ENCODE measurements around the gene LUZP2. TPM values are rescaled to one million over a fixed set of nuclear protein-coding genes. Genes with fewer than 3 reads are reported as not detected.

LUZP2 gene
- total RNA-seq, 1 experiment from 2014 or later = 3.8 TPM

- POLR2A ChIA-PET = no interaction called here
- no peak for TF ChIP-seq NR2C2 (CRISPR knock-in tag; IDR thresholded peaks at IDR 0.05)
- TF ChIP-seq, protein P1, sequence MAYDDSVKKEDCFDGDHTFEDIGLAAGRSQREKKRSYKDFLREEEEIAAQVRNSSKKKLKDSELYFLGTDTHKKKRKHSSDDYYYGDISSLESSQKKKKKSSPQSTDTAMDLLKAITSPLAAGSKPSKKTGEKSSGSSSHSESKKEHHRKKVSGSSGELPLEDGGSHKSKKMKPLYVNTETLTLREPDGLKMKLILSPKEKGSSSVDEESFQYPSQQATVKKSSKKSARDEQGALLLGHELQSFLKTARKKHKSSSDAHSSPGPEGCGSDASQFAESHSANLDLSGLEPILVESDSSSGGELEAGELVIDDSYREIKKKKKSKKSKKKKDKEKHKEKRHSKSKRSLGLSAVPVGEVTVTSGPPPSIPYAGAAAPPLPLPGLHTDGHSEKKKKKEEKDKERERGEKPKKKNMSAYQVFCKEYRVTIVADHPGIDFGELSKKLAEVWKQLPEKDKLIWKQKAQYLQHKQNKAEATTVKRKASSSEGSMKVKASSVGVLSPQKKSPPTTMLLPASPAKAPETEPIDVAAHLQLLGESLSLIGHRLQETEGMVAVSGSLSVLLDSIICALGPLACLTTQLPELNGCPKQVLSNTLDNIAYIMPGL (CRISPR knock-in tag; IDR thresholded peaks at IDR 0.05) = no peak
- TF ChIP-seq, protein P2, sequence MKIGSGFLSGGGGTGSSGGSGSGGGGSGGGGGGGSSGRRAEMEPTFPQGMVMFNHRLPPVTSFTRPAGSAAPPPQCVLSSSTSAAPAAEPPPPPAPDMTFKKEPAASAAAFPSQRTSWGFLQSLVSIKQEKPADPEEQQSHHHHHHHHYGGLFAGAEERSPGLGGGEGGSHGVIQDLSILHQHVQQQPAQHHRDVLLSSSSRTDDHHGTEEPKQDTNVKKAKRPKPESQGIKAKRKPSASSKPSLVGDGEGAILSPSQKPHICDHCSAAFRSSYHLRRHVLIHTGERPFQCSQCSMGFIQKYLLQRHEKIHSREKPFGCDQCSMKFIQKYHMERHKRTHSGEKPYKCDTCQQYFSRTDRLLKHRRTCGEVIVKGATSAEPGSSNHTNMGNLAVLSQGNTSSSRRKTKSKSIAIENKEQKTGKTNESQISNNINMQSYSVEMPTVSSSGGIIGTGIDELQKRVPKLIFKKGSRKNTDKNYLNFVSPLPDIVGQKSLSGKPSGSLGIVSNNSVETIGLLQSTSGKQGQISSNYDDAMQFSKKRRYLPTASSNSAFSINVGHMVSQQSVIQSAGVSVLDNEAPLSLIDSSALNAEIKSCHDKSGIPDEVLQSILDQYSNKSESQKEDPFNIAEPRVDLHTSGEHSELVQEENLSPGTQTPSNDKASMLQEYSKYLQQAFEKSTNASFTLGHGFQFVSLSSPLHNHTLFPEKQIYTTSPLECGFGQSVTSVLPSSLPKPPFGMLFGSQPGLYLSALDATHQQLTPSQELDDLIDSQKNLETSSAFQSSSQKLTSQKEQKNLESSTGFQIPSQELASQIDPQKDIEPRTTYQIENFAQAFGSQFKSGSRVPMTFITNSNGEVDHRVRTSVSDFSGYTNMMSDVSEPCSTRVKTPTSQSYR (CRISPR knock-in tag; IDR thresholded peaks at IDR 0.05) = no peak
- no peak for TF ChIP-seq ESRRA (CRISPR knock-in tag; IDR thresholded peaks at IDR 0.05; ENCODE audit: borderline replicate concordance)
- no peak for TF ChIP-seq TP53 (CRISPR knock-in tag; IDR thresholded peaks at IDR 0.05)
- Mint-ChIP-seq H3K27me3 (ENCODE audit: low read depth) (no peaks in the 10 kb centered on the region), H3K4me3 (no peak overlapping the region), H3K9me3 (peaks cover 18% of the 10 kb centered on the region), H3K36me3 (peaks cover 12% of the 10 kb centered on the region), H3K4me1 (peaks cover 26% of the 10 kb centered on the region), H3K27ac (no peak overlapping the region; the same call in 1 of the 2 replicates)
- DNase-seq (ENCODE audit: low spot score) (no peak), ATAC-seq (no peak)
- CTCF ChIA-PET = no interaction called here
Measured at GRCh38 chr11:24636291-24636629, 139.4 kb downstream of the LUZP2 start.

- Mint-ChIP-seq H3K27me3 (ENCODE audit: low read depth) (no peaks in the 10 kb centered on the region), H3K9me3 (peaks cover 18% of the 10 kb centered on the region), H3K27ac (peak overlapping the region; percentile 24; the same call in 1 of the 2 replicates), H3K4me1 (peaks cover 25% of the 10 kb centered on the region), H3K36me3 (peaks cover 12% of the 10 kb centered on the region), H3K4me3 (no peak overlapping the region)
- TF ChIP-seq, protein P3, sequence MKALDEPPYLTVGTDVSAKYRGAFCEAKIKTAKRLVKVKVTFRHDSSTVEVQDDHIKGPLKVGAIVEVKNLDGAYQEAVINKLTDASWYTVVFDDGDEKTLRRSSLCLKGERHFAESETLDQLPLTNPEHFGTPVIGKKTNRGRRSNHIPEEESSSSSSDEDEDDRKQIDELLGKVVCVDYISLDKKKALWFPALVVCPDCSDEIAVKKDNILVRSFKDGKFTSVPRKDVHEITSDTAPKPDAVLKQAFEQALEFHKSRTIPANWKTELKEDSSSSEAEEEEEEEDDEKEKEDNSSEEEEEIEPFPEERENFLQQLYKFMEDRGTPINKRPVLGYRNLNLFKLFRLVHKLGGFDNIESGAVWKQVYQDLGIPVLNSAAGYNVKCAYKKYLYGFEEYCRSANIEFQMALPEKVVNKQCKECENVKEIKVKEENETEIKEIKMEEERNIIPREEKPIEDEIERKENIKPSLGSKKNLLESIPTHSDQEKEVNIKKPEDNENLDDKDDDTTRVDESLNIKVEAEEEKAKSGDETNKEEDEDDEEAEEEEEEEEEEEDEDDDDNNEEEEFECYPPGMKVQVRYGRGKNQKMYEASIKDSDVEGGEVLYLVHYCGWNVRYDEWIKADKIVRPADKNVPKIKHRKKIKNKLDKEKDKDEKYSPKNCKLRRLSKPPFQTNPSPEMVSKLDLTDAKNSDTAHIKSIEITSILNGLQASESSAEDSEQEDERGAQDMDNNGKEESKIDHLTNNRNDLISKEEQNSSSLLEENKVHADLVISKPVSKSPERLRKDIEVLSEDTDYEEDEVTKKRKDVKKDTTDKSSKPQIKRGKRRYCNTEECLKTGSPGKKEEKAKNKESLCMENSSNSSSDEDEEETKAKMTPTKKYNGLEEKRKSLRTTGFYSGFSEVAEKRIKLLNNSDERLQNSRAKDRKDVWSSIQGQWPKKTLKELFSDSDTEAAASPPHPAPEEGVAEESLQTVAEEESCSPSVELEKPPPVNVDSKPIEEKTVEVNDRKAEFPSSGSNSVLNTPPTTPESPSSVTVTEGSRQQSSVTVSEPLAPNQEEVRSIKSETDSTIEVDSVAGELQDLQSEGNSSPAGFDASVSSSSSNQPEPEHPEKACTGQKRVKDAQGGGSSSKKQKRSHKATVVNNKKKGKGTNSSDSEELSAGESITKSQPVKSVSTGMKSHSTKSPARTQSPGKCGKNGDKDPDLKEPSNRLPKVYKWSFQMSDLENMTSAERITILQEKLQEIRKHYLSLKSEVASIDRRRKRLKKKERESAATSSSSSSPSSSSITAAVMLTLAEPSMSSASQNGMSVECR (CRISPR knock-in tag; IDR thresholded peaks at IDR 0.05; ENCODE audit: borderline replicate concordance) = no peak
- TF ChIP-seq, protein P4, sequence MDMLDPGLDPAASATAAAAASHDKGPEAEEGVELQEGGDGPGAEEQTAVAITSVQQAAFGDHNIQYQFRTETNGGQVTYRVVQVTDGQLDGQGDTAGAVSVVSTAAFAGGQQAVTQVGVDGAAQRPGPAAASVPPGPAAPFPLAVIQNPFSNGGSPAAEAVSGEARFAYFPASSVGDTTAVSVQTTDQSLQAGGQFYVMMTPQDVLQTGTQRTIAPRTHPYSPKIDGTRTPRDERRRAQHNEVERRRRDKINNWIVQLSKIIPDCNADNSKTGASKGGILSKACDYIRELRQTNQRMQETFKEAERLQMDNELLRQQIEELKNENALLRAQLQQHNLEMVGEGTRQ (CRISPR knock-in tag; IDR thresholded peaks at IDR 0.05) = peak; percentile 26; the same call in 1 of the 2 replicates
- TF ChIP-seq ETV6 (CRISPR knock-in tag; IDR thresholded peaks at IDR 0.05) = no peak
- TF ChIP-seq E2F4 (CRISPR knock-in tag; IDR thresholded peaks at IDR 0.05; ENCODE audit: borderline replicate concordance, low read depth) = no peak
- TF ChIP-seq, protein P5, sequence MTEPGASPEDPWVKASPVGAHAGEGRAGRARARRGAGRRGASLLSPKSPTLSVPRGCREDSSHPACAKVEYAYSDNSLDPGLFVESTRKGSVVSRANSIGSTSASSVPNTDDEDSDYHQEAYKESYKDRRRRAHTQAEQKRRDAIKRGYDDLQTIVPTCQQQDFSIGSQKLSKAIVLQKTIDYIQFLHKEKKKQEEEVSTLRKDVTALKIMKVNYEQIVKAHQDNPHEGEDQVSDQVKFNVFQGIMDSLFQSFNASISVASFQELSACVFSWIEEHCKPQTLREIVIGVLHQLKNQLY (CRISPR knock-in tag; IDR thresholded peaks at IDR 0.05) = no peak
- no peak for TF ChIP-seq JAZF1 (CRISPR knock-in tag; IDR thresholded peaks at IDR 0.05)
- TF ChIP-seq IRF1 (CRISPR knock-in tag; IDR thresholded peaks at IDR 0.05) = no peak
- no peak for TF ChIP-seq USF1 (CRISPR knock-in tag; IDR thresholded peaks at IDR 0.05)
- TF ChIP-seq FOXJ3 (CRISPR knock-in tag; IDR thresholded peaks at IDR 0.05; ENCODE audit: borderline replicate concordance) = no peak
- TF ChIP-seq TEAD1 (CRISPR knock-in tag; IDR thresholded peaks at IDR 0.05) = peak; percentile 63; the same call in 1 of the 2 replicates
- ATAC-seq = no peak
- ChIA-PET POLR2A (no interaction called here), CTCF (no interaction called here)
- DNase-seq (ENCODE audit: low spot score) = peak; percentile 23
Measured at GRCh38 chr11:24637520-24637919, 140.7 kb downstream of the LUZP2 start.
